T-helper 2 cell (primary cell): ENCODE measurements around the gene GPD1L.
"Not testable (repeated sequence)": the region's sequence is repeated elsewhere in the genome, so short reads cannot be mapped to it uniquely, and the experiment has no call there.

ENCODE experiments used
- DNase-seq, 5 experiments: peaks; one replicate each; pipeline versions ENCODE4 v3.0.0 to v3.0.0-alpha.2; 2012 to 2022
- total RNA-seq, 2 donors: gene quantifications; one replicate each; lab custom pipeline; 2026; lab: John Stamatoyannopoulos, UW

Gene GPD1L
- total RNA-seq: 19.6 to 49.1 reads per million in 2 donors

GRCh38 chr3:32106132-32106928 is at the start of gene GPD1L:
Gene GPD1L (plus strand): TSS chr3:32106620. CDS start chr3:32106712, 92 bp downstream.
- DNase-seq: peak; percentile 81 to 97 (median 87)

DNA sequence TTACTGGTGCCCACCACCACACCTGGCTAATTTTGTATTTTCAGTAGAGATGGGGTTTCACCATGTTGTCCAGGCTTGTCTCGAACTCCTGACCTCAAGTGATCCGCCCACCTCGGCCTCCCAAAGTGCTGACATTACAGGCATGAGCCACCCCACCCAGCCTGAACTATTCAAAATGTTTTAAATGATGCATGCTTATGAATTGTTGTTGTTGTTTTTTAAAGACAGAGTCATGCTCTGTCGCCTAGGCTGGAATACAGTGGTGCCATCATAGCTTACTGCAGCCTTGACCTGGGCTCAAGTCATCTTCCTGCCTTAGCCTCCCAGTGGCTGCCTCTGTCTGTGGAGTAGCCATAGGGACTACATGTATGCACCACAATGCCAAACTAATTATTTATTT is 48.0 kb upstream of the GPD1L start:
- DNase-seq: not testable (repeated sequence)

- no peak for DNase-seq
Observed at GRCh38 chr3:32062950-32063582, 43.4 kb upstream of the GPD1L start.

DNA sequence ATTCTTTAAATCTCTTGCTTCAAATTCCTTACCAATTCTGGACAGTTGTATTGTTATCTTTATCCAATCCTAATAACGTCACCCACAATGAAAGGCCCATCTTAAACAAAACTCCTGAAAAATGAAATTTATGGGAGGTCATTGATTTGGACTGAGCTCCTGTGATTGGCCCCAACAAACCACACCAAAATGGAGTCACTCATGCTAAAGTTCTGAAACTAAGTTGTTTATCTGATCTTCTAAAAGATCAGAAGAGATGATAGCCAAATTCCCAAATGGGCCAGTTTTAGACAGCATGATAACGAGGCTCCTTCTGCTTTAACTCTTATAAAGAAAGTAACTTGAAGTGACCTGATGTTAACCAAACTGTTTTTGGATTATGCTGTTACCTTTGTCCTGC is 39.7 kb upstream of the GPD1L start:
- no peak for DNase-seq

- DNase-seq: not testable (repeated sequence)
Observed at GRCh38 chr3:32074194-32074593, 32.2 kb upstream of the GPD1L start.

- no peak for DNase-seq
Observed at GRCh38 chr3:32076566-32076965, 29.9 kb upstream of the GPD1L start.

GRCh38 chr3:32077260-32078084 is 28.9 kb upstream of the GPD1L start:
- DNase-seq: no peak

GRCh38 chr3:32078085-32078634 is 28.3 kb upstream of the GPD1L start:
- DNase-seq: no peak

- no peak for DNase-seq
Observed at GRCh38 chr3:32078864-32079263, 27.6 kb upstream of the GPD1L start.

DNA sequence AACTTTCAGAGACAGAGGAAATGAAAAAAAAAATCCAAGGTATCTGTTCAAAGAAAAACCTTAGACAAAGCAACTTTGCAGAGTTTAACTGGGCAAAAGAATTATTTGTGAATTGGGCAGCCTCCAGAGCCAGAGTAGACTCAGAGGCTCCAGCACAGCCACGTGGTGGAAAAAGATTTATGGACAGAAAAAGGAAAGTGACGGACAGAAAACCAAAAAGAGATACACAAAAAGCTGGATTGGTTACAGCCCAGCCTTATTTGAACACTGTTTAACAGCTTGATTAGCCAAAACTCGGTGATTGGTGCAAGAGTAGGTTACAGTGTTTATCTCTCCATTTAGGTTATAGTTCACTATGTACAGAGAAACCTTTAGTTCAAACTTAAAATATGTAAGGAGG is 23.7 kb upstream of the GPD1L start:
- DNase-seq: no peak

GRCh38 chr3:32083702-32084270 is 22.6 kb upstream of the GPD1L start:
- DNase-seq: no peak

DNA sequence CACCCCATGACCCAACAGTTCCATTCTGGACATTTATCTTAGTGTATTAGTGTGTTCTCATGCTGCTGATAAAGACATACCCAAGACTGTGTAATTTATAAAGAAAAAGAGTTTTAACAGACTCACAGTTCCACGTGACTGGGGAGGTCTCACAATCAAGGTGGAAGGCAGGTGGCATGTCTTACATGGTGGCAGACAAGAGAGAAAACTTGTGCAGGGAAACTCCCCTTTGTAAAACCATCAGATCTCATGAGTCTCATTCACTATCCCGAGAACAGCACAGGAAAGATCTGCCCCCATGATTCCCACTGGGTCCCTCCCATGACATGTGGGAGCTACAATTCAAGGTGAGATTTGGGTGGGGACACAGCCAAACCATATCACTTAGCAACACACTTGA is 21.6 kb upstream of the GPD1L start:
- DNase-seq: no peak

GRCh38 chr3:32086464-32086863 is 20.0 kb upstream of the GPD1L start:
- no peak for DNase-seq

GRCh38 chr3:32089476-32089875 is 16.9 kb upstream of the GPD1L start:
- DNase-seq: no peak

GRCh38 chr3:32093204-32093603 is 13.2 kb upstream of the GPD1L start:
- no peak for DNase-seq

DNA sequence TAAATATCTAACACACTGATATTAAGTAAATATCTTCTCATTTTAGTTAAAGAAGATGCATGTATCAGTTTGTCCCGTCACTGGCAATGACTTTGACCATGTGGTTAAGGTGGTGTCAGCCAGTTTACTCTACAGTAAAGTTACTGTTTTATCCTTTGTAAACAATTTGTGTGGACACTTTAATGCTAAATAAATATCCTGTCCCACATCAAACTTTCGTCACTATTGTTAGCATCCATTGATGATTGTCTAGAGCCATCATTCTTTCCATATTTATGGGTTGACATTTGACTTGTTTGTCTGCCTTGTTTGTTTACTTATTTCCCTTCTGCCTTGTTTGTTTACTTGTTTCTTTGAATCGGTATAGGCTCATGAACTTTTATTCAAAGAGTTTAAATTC is 11.0 kb upstream of the GPD1L start:
- DNase-seq: no peak

DNA sequence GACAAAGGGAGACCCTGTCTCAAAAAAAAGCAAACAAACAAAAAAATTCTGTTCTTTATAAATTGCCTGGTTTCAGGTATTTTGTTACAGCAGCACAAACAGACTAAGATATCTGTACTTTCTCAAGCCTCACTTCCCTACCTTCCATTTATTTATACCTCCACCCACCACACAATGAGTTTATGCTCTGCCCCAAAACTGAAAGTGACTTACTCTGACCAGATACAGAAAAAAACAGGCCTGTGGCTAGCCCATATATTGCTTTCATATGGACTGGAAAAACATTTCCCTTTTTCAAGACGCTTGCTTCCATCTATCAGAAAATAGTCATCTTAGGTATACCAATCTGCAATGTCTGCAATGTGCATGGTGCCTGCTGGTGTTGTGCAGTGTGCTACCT is 8.7 kb upstream of the GPD1L start:
- DNase-seq: no peak

GRCh38 chr3:32098528-32098927 is 7.9 kb upstream of the GPD1L start:
- no peak for DNase-seq

- DNase-seq: no peak
Observed at GRCh38 chr3:32100465-32100864, 6.0 kb upstream of the GPD1L start.

DNA sequence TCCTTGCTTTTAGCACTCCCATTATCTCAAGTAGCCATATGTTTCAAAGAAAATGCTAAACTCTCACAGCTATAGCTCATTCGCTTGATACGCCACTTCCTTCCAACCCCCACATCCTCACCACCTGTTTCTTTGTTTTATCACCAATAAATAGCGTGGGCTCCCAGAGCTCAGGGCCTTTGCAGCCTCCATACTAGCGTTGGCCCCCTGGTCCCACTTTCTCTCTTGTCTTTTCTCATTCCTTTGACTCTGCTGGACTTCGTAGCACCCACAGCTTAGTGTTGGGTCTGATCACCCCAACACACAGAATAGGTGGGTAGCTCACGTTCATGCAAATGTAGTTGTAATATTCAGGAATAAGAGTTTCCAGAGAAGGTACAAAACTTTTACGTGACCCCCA is 4.1 kb upstream of the GPD1L start:
- no peak for DNase-seq

GRCh38 chr3:32104492-32104891 is 1.9 kb upstream of the GPD1L start:
- DNase-seq: no peak

GRCh38 chr3:32105291-32106131 is 909 bp upstream of the GPD1L start:
- DNase-seq: no peak
